ENCODE results near the gene RTN4RL1.

RTN4RL1 gene

GRCh38 chr17:1907216-1907631 lies 117.9 kb downstream of the RTN4RL1 start:
- TF ChIP-seq CTCF (conservative IDR thresholded peaks at IDR 0.05), result no peak; the same call in 1 of the 2 replicates
- no peak for TF ChIP-seq ZFX (IDR thresholded peaks at IDR 0.05)
- H3K27ac ChIP-seq, result no peak overlapping the region

GRCh38 chr17:1906662-1907101 lies 118.5 kb downstream of the RTN4RL1 start:
- no peak overlapping the region for H3K27ac ChIP-seq
- TF ChIP-seq CTCF (conservative IDR thresholded peaks at IDR 0.05) (no peak), ZFX (IDR thresholded peaks at IDR 0.05) (no peak)

- no peak overlapping the region for H3K27ac ChIP-seq
- TF ChIP-seq CTCF (conservative IDR thresholded peaks at IDR 0.05) (no peak), ZFX (IDR thresholded peaks at IDR 0.05) (no peak)
Measured at GRCh38 chr17:1905190-1905913, 119.8 kb downstream of the RTN4RL1 start.

- TF ChIP-seq ZFX (IDR thresholded peaks at IDR 0.05) (no peak), CTCF (conservative IDR thresholded peaks at IDR 0.05) (no peak)
- H3K27ac ChIP-seq, result no peak overlapping the region
Measured at GRCh38 chr17:1904273-1905182, 120.6 kb downstream of the RTN4RL1 start.

GRCh38 chr17:1899403-1900000 lies 125.6 kb downstream of the RTN4RL1 start:
- TF ChIP-seq ZFX (IDR thresholded peaks at IDR 0.05) (no peak), CTCF (conservative IDR thresholded peaks at IDR 0.05) (no peak; the same call in 1 of the 2 replicates)
- H3K27ac ChIP-seq, result no peak overlapping the region

GRCh38 chr17:1898872-1899271 lies 126.3 kb downstream of the RTN4RL1 start:
- TF ChIP-seq ZFX (IDR thresholded peaks at IDR 0.05), result no peak
- TF ChIP-seq CTCF (conservative IDR thresholded peaks at IDR 0.05), result no peak
- no peak overlapping the region for H3K27ac ChIP-seq

Measured in C4-2B (cell line).